ENCODE measurements around the gene OXA1L. TPM values are rescaled to one million over a fixed set of nuclear protein-coding genes. Genes with fewer than 3 reads are reported as not detected.
"Not testable (repeated sequence)": the region's sequence is repeated elsewhere in the genome, so short reads cannot be mapped to it uniquely, and the experiment has no call there.

Gene OXA1L
- total RNA-seq, 2 experiments from 2014 or later, result 106 to 133 TPM

DNA sequence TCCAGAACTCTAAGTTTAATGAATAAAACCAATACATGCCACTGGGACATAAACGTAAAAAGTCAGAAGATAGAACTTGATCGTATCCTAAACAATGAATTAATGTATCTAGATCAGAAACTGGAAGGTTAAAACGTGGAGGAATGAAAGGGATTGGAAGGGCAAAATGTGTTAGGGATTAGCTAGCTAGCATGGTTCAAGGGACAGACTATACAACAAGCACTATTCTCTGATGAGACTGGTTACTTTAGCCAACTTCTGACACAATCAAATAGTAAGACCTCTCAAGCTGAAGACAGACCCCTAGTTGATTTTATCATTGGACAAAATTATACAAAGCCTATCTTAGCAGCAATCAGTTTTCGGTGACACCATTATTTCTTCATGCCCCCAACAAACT lies 18.7 kb upstream of the OXA1L start:
- no peaks in the 10 kb centered on the region for H3K36me3 Mint-ChIP-seq
- no peak overlapping the region for H3K27ac Mint-ChIP-seq
- ATAC-seq (no peak), DNase-seq (no peak)
- CTCF ChIA-PET, result interaction anchor here (3.1 kb wide), 1 partner anchor 75 kb away, joined by 7 read pairs; no protein-coding TSS in a partner anchor
- H3K4me3 Mint-ChIP-seq, result no peak overlapping the region
- no peaks in the 10 kb centered on the region for H3K9me3 Mint-ChIP-seq (ENCODE audit: low read depth)
- peaks cover 13% of the 10 kb centered on the region for H3K4me1 Mint-ChIP-seq
- peaks cover 22% of the 10 kb centered on the region for H3K27me3 Mint-ChIP-seq

DNA sequence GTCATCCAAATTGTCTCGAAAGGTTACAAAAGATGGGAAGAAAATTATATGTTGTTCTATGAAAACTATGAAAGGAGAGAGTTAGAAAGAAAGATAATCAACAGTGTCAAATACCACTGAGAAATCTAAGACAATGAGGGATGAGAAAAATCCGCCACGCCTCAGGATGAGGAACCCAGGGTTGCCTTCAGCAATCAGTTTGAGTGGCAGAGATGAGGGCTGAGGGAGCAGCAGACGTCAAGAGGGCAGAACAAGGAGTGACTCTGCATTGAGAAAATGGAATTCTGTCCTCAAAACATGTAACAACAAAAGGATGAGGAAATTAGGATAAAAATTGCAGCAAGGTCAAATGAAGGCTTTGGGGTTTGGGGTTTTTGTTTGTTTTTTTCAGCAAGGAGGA lies 18.3 kb upstream of the OXA1L start:
- no peak overlapping the region for H3K27ac Mint-ChIP-seq
- DNase-seq (no peak), ATAC-seq (no peak)
- H3K4me1 Mint-ChIP-seq, result peaks cover 13% of the 10 kb centered on the region
- H3K9me3 Mint-ChIP-seq (ENCODE audit: low read depth), result no peaks in the 10 kb centered on the region
- CTCF ChIA-PET, result interaction anchor here (3.1 kb wide), 1 partner anchor 74 kb away, joined by 7 read pairs; no protein-coding TSS in a partner anchor
- H3K36me3 Mint-ChIP-seq, result no peaks in the 10 kb centered on the region
- H3K27me3 Mint-ChIP-seq, result peaks cover 25% of the 10 kb centered on the region
- no peak overlapping the region for H3K4me3 Mint-ChIP-seq

DNA sequence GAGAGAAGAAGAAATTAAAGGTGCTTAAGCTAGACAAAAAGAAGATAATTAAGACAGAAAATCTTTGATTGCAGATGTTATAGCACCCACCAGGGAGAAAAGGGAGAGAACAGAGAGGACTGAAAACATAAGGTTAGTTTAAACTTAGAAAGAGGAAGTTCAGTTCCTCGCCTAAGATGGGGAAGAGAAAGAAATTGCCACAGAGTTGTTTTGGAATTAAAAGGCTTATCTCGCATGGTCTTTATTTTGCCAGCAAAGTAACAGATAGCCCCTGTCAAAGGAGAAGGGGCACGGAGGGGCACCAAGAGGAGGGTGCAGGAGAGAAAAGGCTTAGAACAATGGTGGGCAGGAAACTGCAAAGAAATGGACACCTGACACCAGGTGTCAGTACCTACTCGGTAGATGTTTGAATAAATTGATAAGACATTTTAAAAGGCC lies 17.8 kb upstream of the OXA1L start:
- peaks cover 25% of the 10 kb centered on the region for H3K27me3 Mint-ChIP-seq
- CTCF ChIA-PET, result interaction anchor here (1.0 to 3.1 kb wide), 2 partner anchors 68 to 74 kb away, joined by 4 to 7 read pairs; no protein-coding TSS in a partner anchor
- ATAC-seq (no peak), DNase-seq (no peak)
- H3K36me3 Mint-ChIP-seq, result no peaks in the 10 kb centered on the region
- H3K27ac Mint-ChIP-seq, result no peak overlapping the region
- peaks cover 13% of the 10 kb centered on the region for H3K4me1 Mint-ChIP-seq
- no peaks in the 10 kb centered on the region for H3K9me3 Mint-ChIP-seq (ENCODE audit: low read depth)
- no peak overlapping the region for H3K4me3 Mint-ChIP-seq

DNA sequence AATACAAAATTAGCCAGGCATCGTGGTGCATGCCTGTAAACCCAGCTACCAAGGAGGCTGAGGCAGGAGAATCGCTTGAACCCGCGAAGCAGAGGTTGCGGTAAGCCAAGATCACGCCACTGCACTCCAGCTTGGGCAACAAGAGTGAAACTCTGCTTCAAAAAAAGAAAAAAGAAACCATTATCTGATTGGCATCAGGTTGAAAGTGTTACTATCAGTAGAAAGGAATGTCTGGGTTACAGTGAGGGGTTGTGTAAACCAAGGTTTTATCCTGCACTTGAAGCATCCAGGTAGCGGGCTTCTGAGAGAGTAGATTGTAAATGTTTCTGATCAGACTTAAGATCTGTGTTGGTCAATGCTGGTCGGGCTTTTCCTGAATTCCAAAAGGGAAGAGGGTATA lies 14.1 kb upstream of the OXA1L start:
- Mint-ChIP-seq H3K27ac (no peak overlapping the region), H3K9me3 (ENCODE audit: low read depth) (no peaks in the 10 kb centered on the region), H3K36me3 (no peaks in the 10 kb centered on the region), H3K4me1 (peaks cover 13% of the 10 kb centered on the region), H3K27me3 (peaks cover 25% of the 10 kb centered on the region), H3K4me3 (no peak overlapping the region)
- ATAC-seq, result no peak
- CTCF ChIA-PET, result no interaction called here
- no peak for DNase-seq

DNA sequence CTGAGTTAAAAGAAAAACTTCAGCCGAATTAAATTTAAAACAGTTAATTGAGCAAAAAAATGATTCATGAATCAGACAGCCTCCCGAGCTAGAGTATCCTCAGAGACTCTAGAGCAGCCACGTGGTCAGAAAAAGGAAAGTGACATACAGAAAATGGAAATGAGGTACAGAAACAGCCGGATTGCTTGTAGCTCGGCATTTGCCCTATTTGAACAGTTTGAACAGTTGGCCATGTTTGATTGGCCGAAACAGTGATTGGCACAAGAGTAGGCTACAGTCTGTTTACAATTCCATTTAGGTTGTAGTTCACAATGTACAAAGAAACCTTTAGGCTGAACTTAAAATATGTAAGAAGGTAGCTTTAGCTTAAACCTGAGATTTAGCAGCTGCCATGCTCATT lies 12.9 kb upstream of the OXA1L start:
- ATAC-seq (no peak), DNase-seq (no peak)
- CTCF ChIA-PET, result interaction anchor here (1.2 kb wide), 1 partner anchor 106 kb away, joined by 3 read pairs; no protein-coding TSS in a partner anchor
- H3K4me3 Mint-ChIP-seq, result no peak overlapping the region
- H3K4me1 Mint-ChIP-seq, result peaks cover 7% of the 10 kb centered on the region
- peaks cover 2% of the 10 kb centered on the region for H3K36me3 Mint-ChIP-seq
- no peaks in the 10 kb centered on the region for H3K9me3 Mint-ChIP-seq (ENCODE audit: low read depth)
- no peak overlapping the region for H3K27ac Mint-ChIP-seq
- peaks cover 15% of the 10 kb centered on the region for H3K27me3 Mint-ChIP-seq

DNA sequence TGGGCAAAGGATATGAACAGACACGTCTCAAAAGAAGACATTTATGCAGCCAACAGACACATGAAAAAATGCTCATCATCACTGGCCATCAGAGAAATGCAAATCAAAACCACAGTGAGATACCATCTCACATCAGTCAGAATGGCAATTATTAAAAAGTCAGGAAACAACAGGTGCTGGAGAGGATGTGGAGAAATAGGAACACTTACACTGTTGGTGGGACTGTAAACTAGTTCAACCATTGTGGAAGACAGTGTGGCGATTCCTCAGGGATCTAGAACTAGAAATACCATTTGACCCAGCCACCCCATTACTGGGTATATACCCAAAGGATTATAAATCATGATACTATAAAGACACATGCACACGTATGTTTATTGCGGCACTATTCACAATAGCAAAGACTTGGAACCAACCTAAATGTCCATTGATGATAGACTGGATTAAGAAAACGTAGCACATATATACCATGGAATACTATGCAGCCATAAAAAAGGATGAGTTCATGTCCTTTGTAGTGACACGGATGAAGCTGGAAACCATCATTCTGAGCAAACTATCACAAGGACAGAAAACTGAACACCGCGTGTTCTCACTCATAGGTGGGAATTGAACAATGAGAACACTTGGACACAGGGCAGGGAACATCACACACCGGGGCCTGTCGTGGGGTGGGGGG lies 8.4 kb upstream of the OXA1L start:
- not testable (repeated sequence) for H3K4me3 Mint-ChIP-seq

DNA sequence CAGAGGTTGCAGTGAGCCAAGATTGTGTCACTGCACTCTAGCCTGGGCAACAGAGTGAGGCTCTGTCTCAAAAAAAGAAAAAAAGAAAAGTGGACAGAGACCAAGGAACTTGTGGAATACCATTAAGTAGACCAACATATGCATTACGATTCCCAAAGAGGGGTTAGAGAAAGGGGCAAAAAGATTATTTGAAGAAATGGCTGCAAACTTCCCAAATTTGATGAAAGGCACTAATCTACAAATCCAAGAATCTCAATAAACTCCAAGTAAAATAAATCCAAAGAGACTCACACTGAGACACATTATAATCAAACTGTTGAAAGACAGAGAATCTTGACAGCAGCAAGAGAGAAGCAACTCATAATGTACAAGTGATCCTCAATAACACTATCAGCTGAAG lies 4.8 kb upstream of the OXA1L start:
- H3K4me3 Mint-ChIP-seq, result no peak overlapping the region
- H3K4me1 Mint-ChIP-seq, result peaks cover 13% of the 10 kb centered on the region
- CTCF ChIA-PET, result no interaction called here
- peaks cover 3% of the 10 kb centered on the region for H3K9me3 Mint-ChIP-seq (ENCODE audit: low read depth)
- H3K27me3 Mint-ChIP-seq, result no peaks in the 10 kb centered on the region
- ATAC-seq, result no peak
- peaks cover 26% of the 10 kb centered on the region for H3K36me3 Mint-ChIP-seq
- H3K27ac Mint-ChIP-seq, result no peak overlapping the region
- DNase-seq, result no peak

More for the DNA sequence above, 8.4 kb upstream of the OXA1L start:
- DNase-seq; CTCF ChIA-PET; H3K4me1 Mint-ChIP-seq; ATAC-seq; H3K27ac Mint-ChIP-seq; H3K27me3 Mint-ChIP-seq; H3K9me3 Mint-ChIP-seq (ENCODE audit: low read depth): not testable (repeated sequence)
- H3K36me3 Mint-ChIP-seq, result peaks cover 17% of the 10 kb centered on the region

DNA sequence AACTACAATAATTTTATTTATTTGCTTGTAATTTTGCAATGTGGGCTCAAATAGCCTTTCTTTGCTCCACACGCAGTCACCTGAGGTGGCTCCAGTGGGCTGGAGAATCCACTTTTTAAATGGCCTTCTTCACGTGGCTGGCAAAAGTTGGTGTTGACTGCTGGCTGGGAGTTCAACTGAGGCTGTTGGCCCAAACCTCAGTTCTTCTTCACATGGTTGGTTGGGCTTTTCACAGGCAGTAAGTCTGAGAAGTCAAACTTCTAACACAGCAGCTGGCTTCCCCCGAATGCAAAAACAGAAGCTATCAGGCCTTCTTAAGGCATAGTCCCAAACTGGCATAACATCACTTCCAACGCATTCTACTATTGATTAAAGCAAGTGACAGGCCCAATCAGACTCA lies 2.1 kb upstream of the OXA1L start:
- ATAC-seq (no peak), DNase-seq (no peak)
- Mint-ChIP-seq H3K27me3 (no peaks in the 10 kb centered on the region), H3K9me3 (ENCODE audit: low read depth) (peaks cover 3% of the 10 kb centered on the region), H3K4me1 (peaks cover 33% of the 10 kb centered on the region), H3K4me3 (no peak overlapping the region), H3K27ac (no peak overlapping the region), H3K36me3 (peaks cover 37% of the 10 kb centered on the region)
- CTCF ChIA-PET, result interaction anchor here (1.0 to 4.0 kb wide), 4 partner anchors 15 to 194 kb away, joined by 3 to 25 read pairs (median 6); no protein-coding TSS in a partner anchor

DNA sequence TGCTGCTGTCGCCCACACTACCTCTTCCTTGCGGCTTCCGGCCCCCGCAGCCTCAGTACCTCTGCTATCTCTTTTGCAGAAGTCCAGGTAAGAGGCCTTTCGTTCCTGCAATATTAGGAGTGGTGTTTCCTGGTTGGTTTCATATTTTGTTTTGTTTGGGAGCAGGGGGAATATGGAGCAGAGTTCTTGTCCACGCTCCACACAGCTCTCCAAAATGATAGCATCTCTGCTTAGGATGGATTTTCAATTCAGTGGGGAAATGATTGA lies 768 bp downstream of the OXA1L start:
- no peak for ATAC-seq
- DNase-seq, result no peak
- H3K4me1 Mint-ChIP-seq, result peaks cover 35% of the 10 kb centered on the region
- H3K27me3 Mint-ChIP-seq, result no peaks in the 10 kb centered on the region
- peak overlapping the region; percentile 86 for H3K4me3 Mint-ChIP-seq
- H3K27ac Mint-ChIP-seq, result peak overlapping the region; percentile 97
- no peaks in the 10 kb centered on the region for H3K9me3 Mint-ChIP-seq (ENCODE audit: low read depth)
- CTCF ChIA-PET, result interaction anchor here (0.6 to 4.0 kb wide), 9 partner anchors 39 to 1329 kb away, joined by 3 to 25 read pairs (median 4); partner anchors contain the start of genes DAD1, LRP10 and SLC7A7
- H3K36me3 Mint-ChIP-seq, result peaks cover 53% of the 10 kb centered on the region

DNA sequence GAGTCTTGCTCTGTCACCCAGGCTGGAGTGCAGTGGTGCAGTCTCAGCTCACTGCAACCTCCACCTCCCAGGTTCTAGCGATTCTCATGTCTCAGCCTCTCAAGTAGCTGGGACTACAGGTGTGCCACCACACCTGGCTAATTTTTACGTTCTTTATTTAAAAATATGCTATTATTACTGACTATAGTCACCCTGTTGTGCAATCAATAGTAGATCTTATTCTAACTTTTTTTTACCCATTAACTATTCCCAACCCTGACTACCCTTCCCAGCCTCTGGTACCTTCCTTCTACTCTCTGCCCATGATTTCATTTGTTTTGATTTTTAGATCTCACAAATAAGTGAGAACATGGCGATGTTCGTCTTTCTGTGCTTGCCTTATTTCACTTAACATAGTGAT lies 2.5 kb downstream of the OXA1L start:
- H3K9me3 Mint-ChIP-seq (ENCODE audit: low read depth), result no peaks in the 10 kb centered on the region
- peaks cover 55% of the 10 kb centered on the region for H3K36me3 Mint-ChIP-seq
- peak overlapping the region; percentile 13 for H3K27ac Mint-ChIP-seq
- H3K27me3 Mint-ChIP-seq, result no peaks in the 10 kb centered on the region
- H3K4me3 Mint-ChIP-seq, result no peak overlapping the region
- no peak for DNase-seq
- CTCF ChIA-PET, result interaction anchor here (0.8 kb wide), 1 partner anchor 180 kb away, joined by 3 read pairs; the partner anchor contains the start of gene DAD1
- ATAC-seq, result no peak
- peaks cover 35% of the 10 kb centered on the region for H3K4me1 Mint-ChIP-seq

DNA sequence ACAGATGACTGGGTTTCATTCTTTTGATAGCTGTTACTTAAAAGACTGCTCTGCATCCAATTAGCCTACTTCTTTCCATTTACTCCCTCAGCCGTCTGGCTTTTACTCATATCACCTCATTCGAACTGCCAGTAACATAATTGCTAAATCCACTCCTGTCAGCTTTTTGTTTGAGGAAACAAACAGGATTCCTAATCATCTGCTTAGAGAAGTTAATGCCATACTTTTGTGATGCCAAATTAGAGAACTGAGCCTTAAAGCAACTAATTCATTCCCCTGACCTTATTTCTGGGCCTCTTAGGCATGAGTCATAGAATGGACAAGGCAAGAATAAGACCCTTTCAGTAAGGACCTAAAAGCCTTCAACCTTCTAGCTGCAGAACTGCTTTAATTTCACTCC lies 2.9 kb downstream of the OXA1L start:
- Mint-ChIP-seq H3K4me1 (peaks cover 35% of the 10 kb centered on the region), H3K27ac (no peak overlapping the region), H3K36me3 (peaks cover 56% of the 10 kb centered on the region), H3K4me3 (no peak overlapping the region), H3K9me3 (ENCODE audit: low read depth) (no peaks in the 10 kb centered on the region), H3K27me3 (no peaks in the 10 kb centered on the region)
- no peak for ATAC-seq
- no peak for DNase-seq
- CTCF ChIA-PET, result interaction anchor here (0.8 kb wide), 1 partner anchor 180 kb away, joined by 3 read pairs; the partner anchor contains the start of gene DAD1

DNA sequence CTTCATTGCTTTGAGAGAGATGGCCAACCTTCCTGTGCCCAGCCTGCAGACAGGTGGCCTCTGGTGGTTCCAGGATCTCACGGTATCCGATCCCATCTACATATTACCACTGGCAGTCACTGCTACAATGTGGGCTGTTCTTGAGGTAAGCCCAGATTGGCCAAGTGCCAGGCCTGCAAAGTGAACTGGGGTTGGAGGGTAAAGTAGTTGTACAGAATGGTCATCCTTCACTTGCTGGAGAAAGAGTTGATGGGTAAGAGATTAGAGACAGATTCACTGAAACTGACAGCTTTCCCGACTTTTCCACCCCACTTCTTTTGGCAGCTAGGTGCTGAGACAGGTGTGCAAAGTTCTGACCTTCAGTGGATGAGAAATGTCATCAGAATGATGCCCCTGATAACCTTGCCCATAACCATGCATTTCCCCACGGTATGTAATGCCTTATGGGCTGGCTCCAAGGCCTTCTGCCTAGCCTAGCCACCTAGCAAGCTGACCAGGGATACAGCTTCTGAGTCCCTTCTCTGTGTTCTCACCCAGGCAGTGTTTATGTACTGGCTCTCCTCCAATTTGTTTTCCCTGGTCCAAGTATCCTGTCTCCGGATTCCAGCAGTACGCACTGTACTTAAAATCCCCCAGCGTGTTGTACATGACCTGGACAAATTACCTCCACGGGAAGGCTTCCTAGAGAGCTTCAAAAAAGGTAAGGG lies 4.1 kb downstream of the OXA1L start:
- ATAC-seq, result no peak
- Mint-ChIP-seq H3K27me3 (no peaks in the 10 kb centered on the region), H3K27ac (no peak overlapping the region), H3K9me3 (ENCODE audit: low read depth) (no peaks in the 10 kb centered on the region), H3K4me3 (no peak overlapping the region), H3K36me3 (peaks cover 60% of the 10 kb centered on the region), H3K4me1 (peaks cover 29% of the 10 kb centered on the region)
- CTCF ChIA-PET, result no interaction called here
- no peak for DNase-seq

DNA sequence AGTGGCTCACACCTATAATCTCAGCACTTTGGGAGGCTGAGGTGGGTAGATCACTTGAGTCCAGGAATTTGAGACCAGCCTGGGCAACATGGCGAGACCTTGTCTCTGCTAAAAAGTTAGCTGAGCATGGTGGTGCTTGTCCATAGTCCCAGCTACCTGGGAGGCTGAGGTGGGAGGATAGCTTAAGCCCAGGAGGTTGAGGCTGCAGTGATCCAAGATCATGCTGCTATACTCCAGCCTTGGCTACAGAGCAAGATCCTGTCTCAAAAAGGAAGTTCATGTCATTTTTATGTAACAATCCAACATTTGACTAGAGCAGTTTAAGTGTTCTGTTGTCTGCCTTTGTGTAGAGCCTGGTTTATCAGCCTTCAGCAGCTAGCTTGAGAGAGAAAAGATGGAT lies 6.2 kb downstream of the OXA1L start:
- CTCF ChIA-PET, result no interaction called here

More for the DNA sequence above, 6.2 kb downstream of the OXA1L start:
- Mint-ChIP-seq H3K27ac (no peak overlapping the region), H3K27me3 (no peaks in the 10 kb centered on the region), H3K4me3 (no peak overlapping the region), H3K9me3 (ENCODE audit: low read depth) (no peaks in the 10 kb centered on the region), H3K36me3 (peaks cover 51% of the 10 kb centered on the region), H3K4me1 (peaks cover 15% of the 10 kb centered on the region)
- no peak for DNase-seq
- ATAC-seq, result no peak

Measured in activated CD8-positive, alpha-beta memory T cell treated with anti-CD3 and anti-CD28 coated beads, Interleukin-2, amount 10 ng/mL, durations not matched to agents 7 days and 5 days (primary cell).